Measurements from ENCODE around the gene SMARCA2.

GRCh38 chr9:2235623-2236022 is 220.5 kb downstream of the SMARCA2 start:
- TF ChIP-seq EZH2 (IDR thresholded peaks at IDR 0.05; ENCODE audit: borderline replicate concordance, low read length) (no peak), CTCF (IDR thresholded peaks at IDR 0.05; ENCODE audit: low read length) (no peak)
